Activated T-helper 9 cell treated with anti-CD3 and anti-CD28 coated beads, Interleukin-2, amount 50 U/mL, for 16 hours (primary cell): ENCODE measurements around the gene RASGRP1.

Experiments
- DNase-seq: peaks from one replicate; pipeline ENCODE4 v3.0.0-alpha.2; 2020; ENCODE audit warnings: low read depth

The RASGRP1 gene

DNA sequence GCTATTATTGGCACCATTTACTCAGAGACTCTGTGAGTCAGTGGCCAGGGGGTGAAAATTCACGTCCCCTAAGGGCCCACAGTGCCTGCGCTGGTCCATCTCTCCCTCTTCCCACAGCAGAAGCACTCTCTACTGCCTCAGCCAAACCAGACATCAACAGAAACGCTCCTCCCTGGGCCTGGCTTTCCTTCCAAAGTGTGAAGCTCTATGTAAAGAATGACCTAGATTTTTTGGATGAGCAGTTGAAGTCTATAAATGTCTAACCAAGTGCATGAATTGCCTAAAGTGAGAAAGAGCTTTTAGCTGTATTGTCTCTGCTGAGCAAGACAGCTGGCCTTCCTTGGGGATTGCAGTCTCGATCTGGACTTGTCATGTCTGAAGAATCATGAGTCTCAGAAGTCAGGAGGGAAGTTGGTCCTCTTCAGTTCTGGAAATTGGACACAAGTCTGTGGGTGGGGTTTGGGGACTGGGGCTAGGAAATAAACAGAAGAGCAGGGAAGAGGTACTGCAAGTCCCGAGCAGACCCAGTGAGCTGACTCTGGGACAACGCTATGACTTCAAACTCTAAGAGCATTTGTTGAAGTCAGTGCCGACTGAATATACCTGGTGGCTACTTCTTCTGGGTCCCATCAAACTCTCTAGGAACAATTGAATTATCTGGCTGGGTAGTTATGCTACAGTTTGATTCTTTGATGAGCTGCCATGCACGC is 29.0 kb downstream of the RASGRP1 start:
- no peak for DNase-seq

DNA sequence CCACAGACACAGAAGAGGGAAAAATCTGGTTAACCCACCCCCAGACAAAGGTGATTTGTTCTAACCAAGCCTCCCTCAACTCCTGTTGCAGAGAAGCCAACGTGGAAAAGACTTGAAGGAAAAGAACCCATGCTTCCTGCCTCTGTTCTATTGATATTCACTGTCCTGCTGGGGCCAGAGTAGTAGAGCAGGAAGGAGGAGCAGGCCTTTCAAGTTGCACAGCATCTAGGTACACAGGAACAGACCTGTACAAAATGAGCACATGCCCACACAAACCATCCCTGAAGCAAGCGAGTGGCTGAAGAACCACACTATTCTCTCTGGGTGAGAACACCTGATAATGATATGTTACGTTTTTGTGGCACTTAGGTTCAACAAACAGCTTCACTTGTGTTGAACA is 29.9 kb downstream of the RASGRP1 start:
- DNase-seq = no peak

DNA sequence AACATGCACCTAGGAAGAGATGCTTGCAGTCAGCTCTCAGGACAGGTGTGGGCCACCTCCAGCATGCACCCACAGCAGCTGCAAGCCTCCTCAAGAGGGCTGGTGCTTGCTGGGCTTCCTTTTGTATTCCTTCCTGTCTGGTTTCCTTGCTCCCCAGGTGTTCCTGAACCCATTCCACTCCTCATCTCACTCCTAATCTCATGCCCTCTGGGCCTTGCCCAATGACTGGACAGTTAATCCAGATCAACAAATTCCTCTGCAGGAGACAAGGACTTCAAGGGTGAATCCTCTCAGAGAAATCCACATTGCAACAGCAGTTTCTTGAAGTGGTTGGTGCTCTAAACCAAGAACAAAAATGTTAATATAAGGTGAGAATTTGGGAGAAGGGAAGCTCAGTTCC is 30.7 kb downstream of the RASGRP1 start:
- DNase-seq = no peak

DNA sequence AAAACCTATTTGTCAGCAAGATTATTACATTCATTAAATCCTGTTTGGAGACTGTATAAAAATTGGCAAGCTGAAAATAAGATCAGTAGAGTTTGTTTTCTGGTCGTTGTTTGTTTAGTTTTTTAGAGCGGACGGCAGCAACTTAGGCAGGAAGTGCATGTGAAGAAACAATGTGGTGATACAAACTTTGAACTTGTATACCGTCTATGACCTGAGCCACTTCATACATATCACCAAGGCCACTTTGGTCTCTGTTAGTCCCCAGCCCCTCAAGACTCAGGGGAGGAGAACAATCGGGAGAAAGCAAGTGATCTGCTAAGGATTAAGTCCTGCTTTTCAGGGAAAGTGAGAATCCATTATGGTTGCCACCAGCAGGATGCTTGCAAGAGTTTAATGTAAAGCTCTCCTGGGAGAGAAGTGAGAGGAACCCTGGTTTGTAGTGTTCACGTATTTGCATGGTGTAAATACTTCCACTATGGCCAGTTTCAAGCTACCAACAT is 31.1 kb downstream of the RASGRP1 start:
- DNase-seq = no peak

DNA sequence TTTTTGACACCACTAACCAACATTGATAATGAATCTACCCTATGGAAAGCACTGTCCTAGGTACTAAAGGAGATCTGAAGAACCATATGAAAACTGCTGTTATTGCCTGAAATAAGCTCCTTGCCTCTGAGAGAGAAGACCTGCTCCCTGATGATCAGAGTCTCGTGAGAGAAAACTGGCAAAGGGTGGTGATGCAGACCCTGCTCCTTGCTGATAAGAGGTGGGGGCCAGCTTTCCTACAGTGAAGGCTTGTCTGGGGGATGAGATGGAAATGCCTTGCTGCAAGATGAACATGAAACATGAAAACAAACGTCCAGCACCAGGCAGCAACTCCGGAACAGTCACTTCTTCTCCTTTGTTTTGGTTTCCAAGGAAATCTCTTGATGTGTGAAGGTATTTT is 31.9 kb downstream of the RASGRP1 start:
- no peak for DNase-seq

DNA sequence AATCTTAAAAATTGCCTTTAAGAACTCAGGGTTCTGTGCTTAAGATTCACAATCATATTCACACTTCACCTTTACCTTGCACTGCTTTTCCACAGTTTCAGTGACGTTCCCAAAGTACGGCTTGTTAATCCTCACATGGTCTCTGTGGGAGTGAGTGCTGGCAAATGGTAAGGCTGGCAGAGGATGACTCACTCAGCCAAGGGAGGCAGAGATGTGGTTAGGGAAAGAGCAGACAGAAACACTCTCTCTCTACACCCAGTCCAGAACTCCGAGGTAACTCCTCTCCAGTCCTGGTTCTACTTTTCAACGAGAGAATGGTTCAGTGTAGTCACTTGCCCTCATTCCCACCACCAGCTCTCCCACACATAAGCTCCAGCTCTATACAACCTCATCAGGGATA is 33.1 kb downstream of the RASGRP1 start:
- no peak for DNase-seq

DNA sequence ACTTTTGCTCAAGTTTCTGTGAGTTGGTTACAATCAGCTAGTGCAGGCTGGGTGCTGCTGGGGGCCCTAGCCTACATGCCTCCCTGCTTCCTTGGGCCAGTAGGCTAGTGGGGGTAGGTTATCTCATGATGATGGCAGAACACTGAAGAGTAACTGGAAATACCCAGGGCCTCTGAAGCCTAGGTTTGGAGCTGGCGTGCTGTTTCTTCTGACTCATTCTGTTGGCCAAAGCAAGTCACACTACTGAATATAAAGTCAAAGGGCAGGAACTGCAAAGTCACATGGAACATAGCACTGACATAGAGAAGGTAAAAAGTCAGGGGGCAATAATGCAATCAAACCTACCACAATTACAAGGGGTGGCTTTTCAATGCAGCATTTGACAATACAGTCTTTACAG is 34.5 kb downstream of the RASGRP1 start:
- DNase-seq = no peak

DNA sequence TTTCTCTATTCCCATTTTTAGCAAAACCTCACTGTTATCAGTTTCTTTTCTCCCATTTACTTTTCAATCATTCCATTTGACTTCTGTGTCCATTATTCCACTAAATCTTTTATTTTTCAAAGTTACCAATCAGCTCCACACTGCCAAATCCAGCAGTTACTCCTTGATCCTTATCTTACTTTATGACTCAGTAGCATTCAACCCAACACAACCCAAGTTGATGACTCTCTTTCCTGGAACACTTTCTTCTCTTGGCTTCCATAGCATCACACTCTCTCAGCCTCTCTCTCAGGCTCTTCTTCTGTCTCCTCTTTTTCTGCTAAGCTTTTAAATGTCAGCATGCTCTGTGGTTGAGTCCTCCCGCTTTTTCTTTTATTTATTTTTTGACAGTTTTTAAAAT is 36.3 kb downstream of the RASGRP1 start:
- DNase-seq = no peak

DNA sequence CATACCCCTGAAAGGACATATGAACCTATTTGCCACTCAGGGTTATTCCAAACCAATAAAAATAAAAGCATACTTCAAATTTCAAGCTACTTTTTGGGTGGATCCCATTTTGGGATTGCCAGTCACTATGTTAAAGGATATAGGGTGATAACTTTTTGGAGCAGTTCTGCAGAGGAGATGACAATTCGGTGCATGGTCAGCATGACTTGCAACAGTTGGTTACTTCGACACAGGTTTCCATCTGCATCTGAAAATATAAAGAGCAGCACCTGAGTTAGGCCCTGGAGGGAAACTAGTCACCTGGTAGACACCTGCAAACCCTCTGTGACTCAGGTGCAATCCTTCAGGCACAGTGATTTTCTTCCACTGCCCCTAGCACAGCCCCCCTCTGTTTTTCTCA is 38.5 kb downstream of the RASGRP1 start:
- no peak for DNase-seq

DNA sequence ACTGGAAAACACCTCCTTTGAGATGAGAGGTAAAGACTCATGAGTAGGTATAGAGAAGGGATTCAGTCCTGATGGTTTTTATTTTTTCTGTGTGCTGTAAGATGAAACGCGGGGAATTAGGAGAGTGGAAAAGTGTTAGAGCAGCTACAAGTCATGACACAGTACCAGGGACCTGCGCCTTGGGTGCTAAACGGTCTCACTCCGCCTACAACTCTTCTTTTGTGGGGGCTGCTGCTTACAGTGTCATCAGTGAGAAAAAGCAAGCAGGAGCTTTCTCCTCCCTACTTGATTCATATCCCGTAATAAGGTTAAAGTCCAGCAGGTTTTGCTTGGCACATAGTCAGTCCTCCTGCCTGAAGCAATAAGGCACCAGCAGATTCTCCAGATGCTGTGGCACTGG is 39.1 kb downstream of the RASGRP1 start:
- DNase-seq = no peak

DNA sequence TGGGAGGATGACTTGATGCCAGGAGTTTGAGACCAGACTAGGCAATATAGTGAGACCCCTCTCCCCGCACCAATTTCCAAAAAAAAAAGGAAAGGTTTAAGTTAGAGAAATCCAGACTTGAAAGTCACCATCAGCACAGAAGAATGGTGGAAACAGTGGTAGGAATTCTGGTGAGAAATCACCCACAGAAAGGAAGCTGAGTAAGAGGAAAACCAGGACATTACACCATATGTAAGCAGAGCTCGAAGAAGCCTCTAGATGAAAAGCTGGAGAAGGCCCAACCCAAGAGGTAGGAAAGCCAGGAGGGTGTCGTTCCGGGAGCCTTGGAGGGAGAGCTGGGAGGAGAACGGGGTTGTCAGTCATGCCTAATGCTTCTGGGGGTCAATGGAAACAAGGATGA is 40.5 kb downstream of the RASGRP1 start:
- no peak for DNase-seq

DNA sequence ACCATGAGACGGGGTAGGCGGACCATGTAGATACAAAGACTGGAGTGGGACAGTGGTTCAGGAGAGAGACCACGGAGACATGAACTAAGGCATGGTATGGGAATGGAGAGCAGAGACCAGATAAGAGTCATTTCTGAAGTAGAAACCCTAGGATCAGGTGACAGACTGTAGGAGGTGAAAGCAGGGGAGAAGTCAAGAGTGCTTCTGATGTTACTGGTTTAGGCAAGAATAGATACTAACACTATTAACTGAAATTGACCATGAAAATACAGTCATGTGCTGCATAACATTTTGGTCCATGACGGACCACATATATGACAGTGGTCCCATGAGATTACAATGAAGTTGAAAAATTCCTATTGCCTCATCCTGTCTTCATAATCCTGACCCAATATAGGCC is 41.7 kb downstream of the RASGRP1 start:
- DNase-seq = no peak

DNA sequence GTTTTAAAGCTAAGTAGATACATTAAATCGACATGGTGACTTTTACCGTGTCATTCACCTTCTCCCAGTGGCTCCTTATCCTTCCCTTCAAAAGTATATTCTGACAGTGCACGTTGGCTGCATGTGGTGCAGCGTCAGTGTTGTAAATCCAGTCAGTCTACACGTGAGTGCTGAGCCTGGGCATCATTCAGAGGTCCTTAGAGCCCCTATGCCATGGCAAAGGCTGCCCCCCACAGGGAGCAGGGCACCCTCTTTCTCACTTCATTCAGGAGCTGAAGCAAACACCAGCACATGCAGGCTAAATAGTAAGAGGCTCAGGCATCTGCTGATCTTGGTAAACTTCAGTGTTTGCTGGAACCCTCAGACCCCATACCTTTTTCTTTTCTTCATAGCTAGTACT is 43.3 kb downstream of the RASGRP1 start:
- DNase-seq = no peak

DNA sequence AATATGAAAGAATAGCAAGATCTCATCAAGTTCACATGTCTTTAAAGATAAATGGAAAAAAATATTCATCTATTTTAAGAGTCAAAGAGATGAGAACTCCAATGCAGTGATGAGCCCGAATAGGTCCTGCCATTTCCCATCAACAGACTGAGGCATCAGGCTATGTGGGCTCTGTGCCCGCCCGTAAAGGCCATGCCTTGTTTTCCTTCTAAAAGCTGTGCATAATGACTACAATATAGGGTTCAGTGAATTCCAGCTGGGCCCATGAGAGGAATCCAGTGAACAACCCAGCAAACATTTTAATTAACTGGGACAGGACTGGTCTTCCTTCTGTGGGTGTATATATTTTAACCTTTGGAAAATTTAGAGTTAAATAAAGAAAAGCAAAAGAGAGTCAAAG is 44.6 kb downstream of the RASGRP1 start:
- no peak for DNase-seq

DNA sequence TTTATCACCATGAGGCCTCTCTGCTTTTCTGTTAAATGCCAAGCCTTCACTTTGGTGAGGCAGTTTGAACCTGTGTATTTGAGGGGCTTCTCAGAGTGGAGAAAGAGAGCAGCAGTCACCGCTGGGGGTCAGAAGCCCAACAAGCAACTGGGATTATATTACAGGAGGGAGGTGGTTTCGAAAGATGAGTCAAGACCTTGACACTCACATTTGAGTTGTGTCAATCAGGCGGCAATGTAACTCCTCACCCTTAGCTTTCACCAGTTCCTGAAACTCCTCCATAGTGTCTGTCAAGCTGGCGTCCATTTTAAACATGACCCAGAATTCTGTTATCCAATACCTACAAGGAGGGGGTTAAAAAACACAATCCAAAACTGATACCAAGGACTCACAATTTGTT is 46.5 kb downstream of the RASGRP1 start:
- no peak for DNase-seq

DNA sequence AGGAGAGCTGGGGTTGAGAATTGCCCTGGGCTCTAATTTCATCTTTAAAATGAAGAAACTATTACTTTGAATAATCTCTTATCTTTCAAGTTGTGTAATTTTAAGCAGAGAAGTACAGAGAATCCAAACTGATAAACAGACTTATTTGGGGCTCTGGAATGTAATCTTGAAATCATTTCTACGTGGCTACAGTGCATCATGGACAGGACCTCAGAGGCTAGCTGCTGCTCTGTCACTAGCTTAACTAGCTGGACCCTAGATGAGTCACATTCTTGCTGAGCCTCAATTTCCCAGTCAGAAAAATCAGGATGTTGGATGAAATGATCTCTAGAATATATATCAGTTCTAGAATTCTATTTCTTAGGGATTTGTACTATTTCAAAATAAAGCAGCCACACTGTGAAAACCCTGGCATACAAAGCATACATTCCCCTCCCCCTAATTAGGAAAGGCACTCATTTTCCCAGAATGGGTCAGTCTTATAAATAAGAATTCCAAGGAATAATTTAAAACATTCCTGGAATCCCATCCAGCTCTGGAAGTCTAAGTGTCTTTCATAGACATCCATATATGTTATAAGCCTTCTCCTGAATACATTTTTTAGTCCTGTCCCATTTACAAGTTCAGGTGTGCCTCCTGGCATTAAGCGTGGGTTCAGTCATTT is 47.2 kb downstream of the RASGRP1 start:
- DNase-seq = no peak

DNA sequence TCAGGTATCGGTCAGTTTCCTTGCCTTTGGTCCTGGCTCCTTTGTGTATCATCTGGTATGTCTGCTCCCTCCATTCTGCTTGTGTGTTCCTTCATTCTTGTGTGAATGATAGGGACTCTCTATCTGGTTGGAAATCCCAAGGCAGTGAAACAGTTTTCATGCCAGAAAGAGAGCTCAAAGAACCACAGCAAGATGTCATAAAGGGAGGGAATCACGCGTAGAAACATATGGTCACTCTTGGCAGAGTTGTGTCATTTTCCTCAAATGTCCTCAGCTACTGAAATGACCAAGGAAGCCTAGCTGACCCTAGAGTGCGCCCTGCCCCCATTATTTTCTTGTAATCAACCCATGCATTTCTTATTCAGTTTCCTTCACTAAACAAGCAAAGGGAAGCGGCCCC is 48.0 kb downstream of the RASGRP1 start:
- no peak for DNase-seq

DNA sequence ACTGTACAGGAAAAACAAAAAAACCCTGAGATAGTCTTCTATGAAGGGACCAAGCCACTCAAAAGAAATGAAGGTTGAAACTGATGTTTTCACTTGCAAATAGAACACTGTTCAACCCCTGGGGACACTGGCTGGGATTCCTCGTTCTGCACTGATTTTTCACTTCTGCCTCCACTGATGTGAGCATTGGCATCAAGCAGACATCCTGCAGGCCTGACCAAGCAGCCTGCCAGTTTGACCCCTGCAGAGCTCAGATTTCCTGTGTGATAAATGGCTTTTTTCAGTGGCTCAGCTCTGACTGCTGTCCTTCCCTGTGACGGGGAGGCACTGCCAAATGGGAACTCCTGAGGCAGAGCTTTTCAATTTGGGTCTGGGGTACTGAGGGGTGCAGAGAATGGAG is 50.0 kb downstream of the RASGRP1 start:
- no peak for DNase-seq

DNA sequence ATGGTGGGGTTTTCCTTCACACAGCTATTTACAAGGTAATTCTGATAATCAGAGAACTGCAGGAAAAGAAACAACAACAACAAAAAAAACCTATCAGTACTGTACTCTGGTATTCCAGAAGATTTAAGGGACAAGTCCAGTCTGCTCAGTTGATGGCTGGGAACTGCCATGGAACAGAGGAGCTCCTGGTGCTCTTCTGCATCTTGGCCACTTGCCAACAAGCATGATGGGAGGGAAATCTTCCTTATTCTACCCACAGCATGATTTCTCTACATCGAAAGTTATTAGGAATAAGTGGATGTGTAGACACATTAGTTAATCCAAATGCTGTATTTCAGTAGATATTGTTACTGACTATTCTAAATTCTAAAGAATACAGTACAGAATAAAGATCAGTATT is 51.7 kb downstream of the RASGRP1 start:
- no peak for DNase-seq

DNA sequence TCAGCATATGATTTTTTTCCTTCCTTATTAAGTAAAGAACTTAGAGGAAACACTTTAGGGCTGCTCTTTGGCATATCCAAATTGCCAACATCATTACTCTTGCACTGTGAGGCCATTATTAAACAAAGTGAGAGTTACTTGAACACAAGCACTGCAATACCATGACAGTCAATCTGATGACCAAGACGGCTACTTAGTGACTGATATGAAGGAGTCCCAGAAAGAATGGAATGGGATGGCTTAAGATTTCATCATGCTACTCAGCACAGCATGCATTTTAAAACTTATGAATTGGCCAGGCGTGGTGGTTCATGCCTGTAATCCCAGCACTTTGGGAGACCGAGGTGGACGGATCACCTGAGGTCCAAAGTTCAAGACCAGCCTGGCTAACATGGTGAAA is 55.5 kb downstream of the RASGRP1 start:
- no peak for DNase-seq

DNA sequence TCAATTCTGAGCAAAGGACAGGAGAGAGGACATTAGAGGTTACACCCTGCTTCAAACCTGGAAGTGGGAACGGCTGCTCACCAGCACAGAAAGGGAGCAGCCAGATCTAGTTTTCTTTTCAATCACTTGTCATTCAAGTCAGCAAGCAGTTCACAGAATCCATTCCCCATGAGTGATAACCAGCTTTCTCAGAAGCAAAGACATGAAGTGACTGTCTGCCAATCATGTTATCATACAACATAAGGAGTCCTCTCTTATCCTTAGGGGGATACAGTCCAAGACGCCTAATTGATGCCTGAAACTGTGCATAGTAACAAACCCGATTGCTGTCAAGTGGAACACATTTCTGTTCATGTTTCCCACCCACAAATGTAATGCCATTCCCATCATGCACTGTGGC is 56.0 kb downstream of the RASGRP1 start:
- no peak for DNase-seq

DNA sequence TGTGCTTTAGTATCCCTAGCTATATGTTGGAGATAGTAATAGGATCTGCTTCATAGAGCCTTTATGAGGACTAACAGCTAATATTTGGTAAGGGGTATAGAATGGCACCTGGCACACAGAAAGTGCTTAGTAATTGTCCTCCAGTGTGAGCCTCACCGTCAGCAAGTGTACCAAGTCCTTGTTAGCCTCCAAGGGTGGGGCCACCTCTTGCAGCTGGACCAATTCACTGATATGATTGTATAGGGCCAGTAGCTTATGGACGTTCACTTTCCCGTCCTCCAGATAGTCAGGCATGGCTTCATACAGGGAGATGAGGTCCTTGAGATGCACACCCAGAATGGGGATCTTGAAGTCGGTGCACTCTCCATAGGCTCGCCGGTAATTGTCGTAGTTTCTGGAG is 57.0 kb downstream of the RASGRP1 start:
- DNase-seq = no peak

DNA sequence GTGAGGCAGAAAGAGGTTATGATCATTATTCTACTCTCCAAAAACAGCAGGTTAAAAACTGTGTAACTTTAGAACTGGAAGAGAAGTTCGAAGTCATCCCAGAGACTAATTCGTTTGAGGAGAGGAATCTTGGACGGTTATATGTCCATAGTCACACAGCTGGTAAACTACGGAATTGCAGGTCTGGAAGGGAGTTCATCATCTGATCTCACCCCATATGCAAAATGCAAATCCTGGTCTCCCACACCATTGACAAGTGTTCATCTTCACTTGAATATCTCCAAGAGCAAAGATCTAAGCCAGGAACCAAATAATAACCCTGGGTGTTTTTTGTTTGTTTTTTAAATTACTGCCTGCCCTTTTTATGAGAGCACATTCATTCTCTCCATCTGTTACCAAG is 57.6 kb downstream of the RASGRP1 start:
- no peak for DNase-seq
